T-helper 17 cell (primary cell): ENCODE results near the gene RECK. TPM values are rescaled to one million over a fixed set of nuclear protein-coding genes. Genes with fewer than 3 reads are reported as not detected.

Experiments used
- ATAC-seq: fragments of 150-1000 bp; cut with Tn5 transposase; 2 replicates; pipeline ENCODE4 v1.10.0; 2021; ENCODE audit warnings: mild to moderate bottlenecking, moderate library complexity
- DNase-seq, 3 donors: peaks; one replicate each; pipeline versions ENCODE4 v3.0.0 to v3.0.0-alpha.2; 2020 to 2021
- H3K9me3 ChIP-seq: one replicate; pipeline ENCODE4 v1.7.0; 2013; ENCODE audit warnings: low read length, mild to moderate bottlenecking; ENCODE audit not compliant: control insufficient read depth, poor library complexity, severe bottlenecking
- H3K27ac Mint-ChIP-seq: one replicate; pipeline ENCODE4 v1.8.0; 2022; ENCODE audit warnings: mild to moderate bottlenecking, moderate library complexity, mixed read lengths
- H3K27me3 Mint-ChIP-seq: one replicate; pipeline ENCODE4 v1.8.0; 2022; ENCODE audit warnings: mixed read lengths
- H3K36me3 Mint-ChIP-seq: one replicate; pipeline ENCODE4 v1.8.0; 2022; ENCODE audit warnings: low read depth, mixed read lengths
- H3K4me1 Mint-ChIP-seq: one replicate; pipeline ENCODE4 v1.8.0; 2022; ENCODE audit warnings: mild to moderate bottlenecking, mixed read lengths
- H3K4me3 Mint-ChIP-seq: one replicate; pipeline ENCODE4 v1.8.0; 2022; ENCODE audit warnings: mild to moderate bottlenecking, moderate library complexity, mixed read lengths
- total RNA-seq, 4 donors: library from RNA in 2 of 4; stranded (reverse) in 2 of 4; gene quantifications; one replicate each; pipeline ENCODE4 v1.2.3 and lab custom pipeline; 2022 to 2026

The RECK gene
- total RNA-seq, 2 donors from 2014 or later = 6.4 to 7.8 TPM

- no peaks in the 10 kb centered on the region for H3K27me3 Mint-ChIP-seq
- H3K27ac Mint-ChIP-seq = peak overlapping the region; percentile 100
- DNase-seq = no peak
- no peaks in the 10 kb centered on the region for H3K9me3 ChIP-seq
- H3K4me1 Mint-ChIP-seq = peaks cover 66% of the 10 kb centered on the region
- peak overlapping the region; percentile 98 for H3K4me3 Mint-ChIP-seq
- H3K36me3 Mint-ChIP-seq = peaks cover 15% of the 10 kb centered on the region
- peak; percentile 36 for ATAC-seq
Observed at GRCh38 chr9:36144309-36145232, 107.9 kb downstream of the RECK start.

GRCh38 chr9:36145970-36146369, 109.3 kb downstream of the RECK start:
- ATAC-seq = no peak
- Mint-ChIP-seq H3K4me3 (no peak overlapping the region), H3K27me3 (no peaks in the 10 kb centered on the region), H3K4me1 (peaks cover 61% of the 10 kb centered on the region), H3K36me3 (peaks cover 13% of the 10 kb centered on the region), H3K27ac (peak overlapping the region; percentile 95)
- DNase-seq = no peak
- H3K9me3 ChIP-seq = no peaks in the 10 kb centered on the region

GRCh38 chr9:36146651-36147050, 109.9 kb downstream of the RECK start:
- H3K27ac Mint-ChIP-seq = peak overlapping the region; percentile 95
- no peaks in the 10 kb centered on the region for H3K27me3 Mint-ChIP-seq
- ATAC-seq = no peak

GRCh38 chr9:36147441-36148175, 110.9 kb downstream of the RECK start:
- Mint-ChIP-seq H3K27ac (peak overlapping the region; percentile 95), H3K36me3 (peaks cover 13% of the 10 kb centered on the region), H3K4me1 (peaks cover 61% of the 10 kb centered on the region), H3K27me3 (no peaks in the 10 kb centered on the region), H3K4me3 (peak overlapping the region; percentile 19)
- H3K9me3 ChIP-seq = no peaks in the 10 kb centered on the region
- ATAC-seq = no peak
- no peak for DNase-seq

More at GRCh38 chr9:36146651-36147050, 109.9 kb downstream of the RECK start:
- DNase-seq = no peak
- Mint-ChIP-seq H3K4me3 (no peak overlapping the region), H3K36me3 (peaks cover 13% of the 10 kb centered on the region), H3K4me1 (peaks cover 62% of the 10 kb centered on the region)
- H3K9me3 ChIP-seq = no peaks in the 10 kb centered on the region

GRCh38 chr9:36148311-36149051, 111.8 kb downstream of the RECK start:
- peak overlapping the region; percentile 55 for H3K4me3 Mint-ChIP-seq
- peak; percentile 35 for ATAC-seq
- no peaks in the 10 kb centered on the region for H3K27me3 Mint-ChIP-seq
- peak overlapping the region; percentile 95 for H3K27ac Mint-ChIP-seq
- peak; percentile 49 to 60 (median 58) for DNase-seq
- peaks cover 13% of the 10 kb centered on the region for H3K36me3 Mint-ChIP-seq
- H3K4me1 Mint-ChIP-seq = peaks cover 57% of the 10 kb centered on the region
- H3K9me3 ChIP-seq = no peaks in the 10 kb centered on the region

GRCh38 chr9:36149197-36149596, 112.5 kb downstream of the RECK start:
- DNase-seq (no peak), ATAC-seq (no peak)
- Mint-ChIP-seq H3K4me3 (no peak overlapping the region), H3K4me1 (peaks cover 55% of the 10 kb centered on the region), H3K27ac (peak overlapping the region; percentile 95), H3K27me3 (no peaks in the 10 kb centered on the region), H3K36me3 (peaks cover 12% of the 10 kb centered on the region)
- H3K9me3 ChIP-seq = no peaks in the 10 kb centered on the region

GRCh38 chr9:36150574-36151315, 114.0 kb downstream of the RECK start:
- H3K36me3 Mint-ChIP-seq = peaks cover 8% of the 10 kb centered on the region
- peaks cover 55% of the 10 kb centered on the region for H3K4me1 Mint-ChIP-seq

GRCh38 chr9:36151316-36152210, 114.8 kb downstream of the RECK start:
- Mint-ChIP-seq H3K4me3 (peak overlapping the region; percentile 88), H3K4me1 (peaks cover 53% of the 10 kb centered on the region), H3K36me3 (peaks cover 8% of the 10 kb centered on the region), H3K27ac (peak overlapping the region; percentile 98), H3K27me3 (no peaks in the 10 kb centered on the region)
- peak; percentile 95 for ATAC-seq
- H3K9me3 ChIP-seq = no peaks in the 10 kb centered on the region
- DNase-seq = peak; percentile 68 to 81 (median 79)

More at GRCh38 chr9:36150574-36151315, 114.0 kb downstream of the RECK start:
- no peak for ATAC-seq
- Mint-ChIP-seq H3K27me3 (no peaks in the 10 kb centered on the region), H3K27ac (peak overlapping the region; percentile 98), H3K4me3 (peak overlapping the region; percentile 88)
- no peaks in the 10 kb centered on the region for H3K9me3 ChIP-seq
- DNase-seq = no peak

- H3K4me3 Mint-ChIP-seq = peak overlapping the region; percentile 64
- no peak for ATAC-seq
- peak overlapping the region; percentile 98 for H3K27ac Mint-ChIP-seq
- H3K36me3 Mint-ChIP-seq = peaks cover 5% of the 10 kb centered on the region
- peaks cover 42% of the 10 kb centered on the region for H3K4me1 Mint-ChIP-seq
- no peak for DNase-seq
- no peaks in the 10 kb centered on the region for H3K9me3 ChIP-seq
- no peaks in the 10 kb centered on the region for H3K27me3 Mint-ChIP-seq
Observed at GRCh38 chr9:36152741-36153438, 116.2 kb downstream of the RECK start.

- no peaks in the 10 kb centered on the region for H3K9me3 ChIP-seq
- ATAC-seq (no peak), DNase-seq (no peak)
- peak overlapping the region; percentile 64 for H3K4me3 Mint-ChIP-seq
- peaks cover 8% of the 10 kb centered on the region for H3K36me3 Mint-ChIP-seq
- H3K27ac Mint-ChIP-seq = peak overlapping the region; percentile 98
- no peaks in the 10 kb centered on the region for H3K27me3 Mint-ChIP-seq
- peaks cover 40% of the 10 kb centered on the region for H3K4me1 Mint-ChIP-seq
Observed at GRCh38 chr9:36153746-36154145, 117.0 kb downstream of the RECK start.

GRCh38 chr9:36154331-36154952, 117.7 kb downstream of the RECK start:
- Mint-ChIP-seq H3K27ac (peak overlapping the region; percentile 98), H3K27me3 (no peaks in the 10 kb centered on the region), H3K4me1 (peaks cover 45% of the 10 kb centered on the region), H3K36me3 (peaks cover 8% of the 10 kb centered on the region), H3K4me3 (no peak overlapping the region)
- DNase-seq = no peak
- H3K9me3 ChIP-seq = no peaks in the 10 kb centered on the region
- no peak for ATAC-seq
